Peyer's patch (tissue), 4 donors: Measurements from ENCODE around the gene NET1.

Experiments used
- POLR2A ChIP-seq, 2 donors: fragments of 450-650 bp; IDR thresholded peaks; one replicate each; pipeline ENCODE4 v1.5.1; 2017; ENCODE audit warnings: antibody characterized with exemption in 2 of 2, mild to moderate bottlenecking in 2 of 2, moderate library complexity in 2 of 2
- TF ChIP-seq, protein P1 (sequence below), 6 experiments: fragments of 450-650 bp in 4 of 6; fragments of 200-600 bp in 2 of 6; sonication (generic) in 1 of 6; IDR thresholded peaks; one replicate each; pipeline ENCODE4 v1.5.1; 2017 to 2019; ENCODE audit warnings: antibody characterized with exemption in 6 of 6, mild to moderate bottlenecking in 3 of 6, moderate library complexity in 1 of 6

DNA sequence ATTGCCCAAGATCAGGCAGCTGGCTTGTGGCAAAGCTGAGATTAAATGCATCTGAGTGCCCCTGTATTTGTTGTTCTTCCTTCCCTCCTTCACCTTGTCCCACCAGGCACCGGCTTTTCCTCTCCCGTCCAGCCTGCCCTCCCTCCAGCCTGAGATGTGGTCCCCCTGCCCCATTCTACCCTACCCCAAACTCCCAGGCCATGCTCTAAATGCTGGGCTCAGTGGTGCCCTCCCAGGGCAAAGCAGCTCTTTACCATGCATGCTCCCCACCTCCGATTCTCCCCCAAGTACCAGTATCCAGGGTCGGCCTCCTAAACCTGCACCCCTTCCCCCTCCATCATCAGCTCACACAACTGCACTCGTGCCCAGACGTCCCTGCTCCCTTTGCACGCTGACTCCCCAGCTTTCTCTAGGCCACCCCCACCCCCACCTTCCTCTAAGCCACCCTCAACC is 50.5 kb downstream of the NET1 start:
- TF ChIP-seq, protein P1, sequence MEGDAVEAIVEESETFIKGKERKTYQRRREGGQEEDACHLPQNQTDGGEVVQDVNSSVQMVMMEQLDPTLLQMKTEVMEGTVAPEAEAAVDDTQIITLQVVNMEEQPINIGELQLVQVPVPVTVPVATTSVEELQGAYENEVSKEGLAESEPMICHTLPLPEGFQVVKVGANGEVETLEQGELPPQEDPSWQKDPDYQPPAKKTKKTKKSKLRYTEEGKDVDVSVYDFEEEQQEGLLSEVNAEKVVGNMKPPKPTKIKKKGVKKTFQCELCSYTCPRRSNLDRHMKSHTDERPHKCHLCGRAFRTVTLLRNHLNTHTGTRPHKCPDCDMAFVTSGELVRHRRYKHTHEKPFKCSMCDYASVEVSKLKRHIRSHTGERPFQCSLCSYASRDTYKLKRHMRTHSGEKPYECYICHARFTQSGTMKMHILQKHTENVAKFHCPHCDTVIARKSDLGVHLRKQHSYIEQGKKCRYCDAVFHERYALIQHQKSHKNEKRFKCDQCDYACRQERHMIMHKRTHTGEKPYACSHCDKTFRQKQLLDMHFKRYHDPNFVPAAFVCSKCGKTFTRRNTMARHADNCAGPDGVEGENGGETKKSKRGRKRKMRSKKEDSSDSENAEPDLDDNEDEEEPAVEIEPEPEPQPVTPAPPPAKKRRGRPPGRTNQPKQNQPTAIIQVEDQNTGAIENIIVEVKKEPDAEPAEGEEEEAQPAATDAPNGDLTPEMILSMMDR (IDR thresholded peaks at IDR 0.05) = no peak
- TF ChIP-seq POLR2A (IDR thresholded peaks at IDR 0.05) = no peak
